OCI-M1 (cell line): Measurements from ENCODE around the gene FAM89A.

Experiments
- DNase-seq: peaks from one replicate; lab custom pipeline; 2025; lab: John Stamatoyannopoulos, UW

FAM89A gene

GRCh38 chr1:230994860-230995259 lies 45.2 kb downstream of the FAM89A start:
- DNase-seq = no peak

- no peak for DNase-seq
These were observed 47.8 kb downstream of the FAM89A start for GRCh38 chr1:230992100-230992774.

DNA sequence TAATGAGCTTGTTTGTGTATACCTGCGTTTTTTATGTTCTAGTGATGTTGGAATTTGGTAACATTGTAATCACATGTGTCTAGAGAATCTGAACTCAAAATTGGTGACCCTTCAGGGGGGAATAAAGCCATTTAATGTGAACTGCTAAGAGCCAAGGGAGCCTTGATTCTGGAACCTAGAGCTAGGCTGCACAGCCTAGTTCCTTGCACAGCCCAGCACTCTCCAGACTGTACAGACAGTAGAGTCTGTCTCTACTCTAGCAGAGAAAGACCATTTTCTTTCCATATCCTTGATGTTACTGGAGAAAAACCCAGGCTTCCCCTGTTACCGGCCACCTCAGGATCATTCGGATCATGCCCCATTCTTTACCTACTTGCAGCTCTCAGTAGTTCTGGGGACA lies 52.6 kb downstream of the FAM89A start:
- DNase-seq = no peak

GRCh38 chr1:230986976-230987375 lies 53.1 kb downstream of the FAM89A start:
- DNase-seq = no peak

DNA sequence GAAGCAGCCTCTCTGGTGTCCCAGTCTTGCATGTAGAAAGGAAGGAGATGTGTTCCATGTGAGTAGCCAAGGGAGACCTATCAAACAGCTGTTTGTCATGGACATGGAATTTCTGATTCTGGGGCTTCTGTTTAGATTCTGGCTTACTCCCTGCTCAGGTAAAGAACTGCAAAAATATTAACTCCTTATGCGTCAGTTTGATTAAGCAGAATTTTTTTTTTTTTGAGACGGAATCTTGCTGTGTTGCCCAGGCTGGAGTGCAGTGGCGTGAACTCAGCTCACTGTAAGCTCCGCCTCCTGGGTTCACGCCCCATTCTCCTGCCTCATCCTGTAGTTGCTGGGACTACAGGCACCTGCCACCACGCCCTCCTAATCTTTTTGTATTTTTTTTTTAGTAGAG lies 54.3 kb downstream of the FAM89A start:
- DNase-seq = no peak

DNA sequence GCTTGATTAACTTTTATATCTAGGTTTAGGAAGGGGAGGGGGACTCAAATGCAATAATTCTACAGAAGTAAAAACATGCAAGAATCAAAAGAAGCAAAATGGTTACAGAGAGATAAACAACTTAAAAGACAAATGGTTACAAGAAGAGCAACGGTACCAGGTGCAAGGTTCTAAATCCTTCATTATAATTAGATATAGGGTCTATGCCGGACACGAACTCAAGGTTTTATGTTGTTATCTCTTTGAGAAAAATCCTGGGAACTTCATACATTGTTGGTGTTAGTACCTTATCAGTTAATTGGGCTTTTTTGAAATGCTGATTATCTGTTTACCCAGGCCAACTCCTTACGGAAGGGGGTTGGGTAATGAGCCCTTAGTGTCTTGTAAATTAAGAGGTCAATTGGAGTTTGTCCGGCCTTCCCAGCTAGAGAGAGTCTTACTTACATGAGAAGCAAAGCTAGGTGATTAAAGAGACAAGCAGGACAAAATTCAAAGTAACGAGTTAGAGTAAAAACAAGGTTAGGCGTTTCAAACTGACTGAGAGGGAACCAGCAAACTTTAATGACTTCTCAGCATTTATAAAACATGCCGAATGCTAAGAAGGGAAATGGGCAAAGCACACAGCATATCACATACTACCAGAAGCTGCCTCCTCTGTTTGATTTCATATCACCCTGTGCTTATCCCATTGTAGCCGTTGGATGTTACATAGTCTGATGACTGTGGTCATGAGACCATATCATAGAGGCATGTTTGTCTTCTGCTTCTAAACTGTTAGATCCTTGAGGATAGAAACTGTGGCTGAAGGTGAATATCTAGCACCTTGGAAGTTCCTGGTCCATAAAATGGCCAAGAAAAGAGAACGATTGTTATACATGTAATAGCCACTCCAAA lies 55.2 kb downstream of the FAM89A start:
- peak; percentile 97 for DNase-seq

GRCh38 chr1:230983811-230984210 lies 56.2 kb downstream of the FAM89A start:
- DNase-seq = no peak

DNA sequence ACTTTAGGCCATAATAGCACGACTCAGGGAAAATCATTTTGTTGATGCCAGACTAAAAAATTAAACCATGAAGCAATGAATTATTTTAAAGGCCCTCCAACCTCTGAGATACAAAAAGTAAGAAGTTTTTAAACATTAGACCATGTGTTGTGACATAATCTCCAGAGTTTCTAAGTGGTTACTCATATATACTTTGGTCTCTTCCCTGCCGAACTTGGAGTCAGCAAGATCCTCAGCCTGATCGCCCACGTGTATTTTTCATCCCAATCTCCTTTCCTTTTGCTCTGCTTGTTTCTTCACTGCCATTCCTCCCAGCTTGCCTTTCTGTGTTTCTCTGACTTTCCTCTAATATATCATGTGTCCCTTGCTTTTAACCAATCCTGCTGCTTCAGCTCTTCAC lies 57.4 kb downstream of the FAM89A start:
- no peak for DNase-seq

- DNase-seq = peak; percentile 48
These were observed 60.1 kb downstream of the FAM89A start for GRCh38 chr1:230979952-230980351.

DNA sequence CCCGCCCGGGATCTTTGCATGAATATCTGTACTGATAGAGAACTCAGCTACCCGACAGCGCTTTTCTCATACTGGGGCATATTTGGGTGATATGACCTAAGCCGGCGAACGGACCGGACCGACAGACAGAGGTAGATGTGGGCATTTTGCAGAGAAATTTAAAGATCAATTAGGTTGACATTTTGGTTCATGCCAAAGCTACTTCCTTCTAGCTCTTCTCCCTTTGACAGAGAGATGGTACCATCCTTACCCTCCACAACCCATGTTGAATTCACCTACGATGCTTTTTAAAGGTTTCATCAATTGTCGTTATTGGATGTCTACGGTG lies 60.7 kb downstream of the FAM89A start:
- no peak for DNase-seq

DNA sequence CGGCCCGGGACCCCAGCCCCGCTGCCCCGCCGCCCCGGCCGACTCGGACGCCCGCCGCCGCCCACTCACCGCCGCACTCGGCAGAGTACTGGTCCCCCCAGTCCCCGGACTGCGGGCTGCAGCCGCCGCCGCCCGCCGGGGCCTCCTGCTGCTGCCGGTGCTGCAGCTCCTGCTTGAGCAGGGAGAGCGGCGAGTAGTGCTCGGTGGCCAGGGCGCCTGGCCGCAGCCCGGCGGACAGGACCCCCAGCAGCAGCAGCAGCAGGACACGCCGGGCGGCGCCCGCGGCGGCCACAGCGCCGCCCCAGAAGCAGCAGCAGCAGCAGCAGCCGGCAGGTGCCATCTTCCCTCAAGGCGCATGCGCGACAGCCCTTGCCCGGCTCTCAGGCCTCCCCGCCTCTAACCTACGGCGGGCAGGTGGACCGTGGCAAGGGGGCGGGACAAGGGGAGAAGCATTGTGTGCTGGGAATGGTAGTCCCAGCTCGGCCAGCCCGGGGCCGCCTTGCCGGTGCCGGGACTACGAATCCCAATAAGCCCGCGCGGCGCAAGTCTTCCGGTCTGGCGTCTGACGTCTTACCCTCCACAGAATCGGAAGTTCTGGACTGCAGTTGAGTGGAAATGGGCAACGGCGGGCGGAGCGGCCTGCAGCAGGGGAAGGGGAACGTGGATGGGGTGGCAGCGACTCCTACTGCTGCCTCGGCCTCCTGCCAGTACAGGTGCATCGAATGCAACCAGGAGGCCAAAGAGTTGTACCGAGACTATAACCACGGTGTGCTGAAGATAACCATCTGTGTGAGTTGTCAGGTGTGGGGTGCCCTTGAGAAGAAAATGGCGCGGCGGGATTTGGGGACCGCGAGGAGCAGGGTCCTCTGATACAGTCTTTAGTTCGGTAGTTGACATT lies 61.3 kb downstream of the FAM89A start, which contains the start of the genes ARV1 and TTC13:
Gene ARV1 (plus strand): TSS at position 604 of the 898 bp plus-strand sequence. CDS start 12 bp downstream, at position 616.
Gene TTC13 (minus strand): TSS at position 371 of the 898 bp plus-strand sequence. CDS start 31 bp downstream, at position 340.
- peak; percentile 100 for DNase-seq

- DNase-seq = peak; percentile 64
These were observed 62.1 kb downstream of the FAM89A start for GRCh38 chr1:230977761-230978490.

GRCh38 chr1:230976825-230977747 lies 63.0 kb downstream of the FAM89A start:
- DNase-seq = peak; percentile 29

DNA sequence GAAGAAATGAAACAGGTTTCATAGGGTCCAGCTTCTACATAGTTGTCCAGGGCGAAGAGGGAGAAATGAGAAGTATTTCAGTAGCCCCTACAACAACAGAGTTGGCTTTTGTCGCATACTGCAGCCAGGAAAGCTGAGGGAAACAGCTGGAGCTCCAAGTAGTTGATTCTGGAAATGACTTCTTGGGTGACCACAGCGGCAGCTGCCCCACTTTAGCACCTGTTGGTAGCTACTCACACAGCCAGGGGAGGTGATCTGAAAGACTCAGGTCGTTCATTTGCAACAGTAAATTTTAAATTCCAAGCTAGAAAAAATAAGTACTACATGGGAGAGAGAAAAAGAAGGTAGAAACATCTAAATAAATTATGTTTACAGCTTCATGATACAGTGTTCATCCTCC lies 63.7 kb downstream of the FAM89A start:
- no peak for DNase-seq

- DNase-seq = no peak
These were observed 64.4 kb downstream of the FAM89A start for GRCh38 chr1:230975636-230976035.

- DNase-seq = peak; percentile 90
These were observed 67.2 kb downstream of the FAM89A start for GRCh38 chr1:230972855-230973271.

GRCh38 chr1:230971771-230972170 lies 68.3 kb downstream of the FAM89A start:
- no peak for DNase-seq

DNA sequence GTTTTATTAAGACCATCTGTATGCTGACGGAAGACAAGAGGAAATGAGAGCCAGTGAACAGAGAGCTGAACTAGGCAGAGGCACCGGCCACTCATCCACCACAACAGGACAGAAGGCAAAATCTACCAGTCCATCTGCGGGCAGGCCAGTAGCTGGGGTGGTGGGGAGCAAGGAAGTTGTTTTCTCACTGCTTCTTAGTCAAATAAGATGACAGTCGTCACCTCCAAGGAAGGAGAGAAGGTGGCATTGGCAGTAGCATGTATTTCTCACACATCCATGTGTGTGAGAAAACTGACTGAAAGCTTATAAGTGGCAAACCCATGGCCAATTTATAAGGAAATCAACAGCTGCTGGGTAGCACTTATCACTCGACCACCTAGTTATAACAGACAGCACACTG lies 69.6 kb downstream of the FAM89A start:
- DNase-seq = no peak
